Left cardiac atrium (tissue), 4 donors: ENCODE data around the gene NTM. TPM values are rescaled to one million over a fixed set of nuclear protein-coding genes. Genes with fewer than 3 reads are reported as not detected.

ENCODE experiments used
- ATAC-seq, 2 donors: fragments of 200-7000 bp; cut with Tn5 transposase; one replicate each; pipeline ENCODE4 v1.9.1; 2020; ENCODE audit warnings: mild to moderate bottlenecking in 2 of 2, moderate library complexity in 2 of 2
- DNase-seq: peaks from one replicate; pipeline ENCODE4 v3.0.0-alpha.2; 2020
- intact Hi-C, 2 donors: fragments of 100-400 bp; cut with DNase I; formaldehyde crosslinking; loops; one replicate each; pipeline versions ENCODE4 v1.14.1 to v1.15.1; 2022 to 2023
- total RNA-seq, 2 donors: library from RNA; stranded (reverse); fragmentation: NEBNext Ultra II Directional; extraction: Animal tissue kit (Norgen Biotek cat#: 25700); gene quantifications; one replicate each; pipeline ENCODE4 v1.2.1, GENCODE V29; 2021
- donor health status: DM: no; HTN: yes; CAD: no.
- donor health status: DM: no; HTN: yes; CAD: no; lungs with severe emphysema.
- donor health status: DM: yes; HTN: yes; CAD: no.
- donor health status: Dilated cardiomyopathy.

The NTM gene
- total RNA-seq, 2 donors from 2014 or later: 21.5 to 37.4 TPM

DNA sequence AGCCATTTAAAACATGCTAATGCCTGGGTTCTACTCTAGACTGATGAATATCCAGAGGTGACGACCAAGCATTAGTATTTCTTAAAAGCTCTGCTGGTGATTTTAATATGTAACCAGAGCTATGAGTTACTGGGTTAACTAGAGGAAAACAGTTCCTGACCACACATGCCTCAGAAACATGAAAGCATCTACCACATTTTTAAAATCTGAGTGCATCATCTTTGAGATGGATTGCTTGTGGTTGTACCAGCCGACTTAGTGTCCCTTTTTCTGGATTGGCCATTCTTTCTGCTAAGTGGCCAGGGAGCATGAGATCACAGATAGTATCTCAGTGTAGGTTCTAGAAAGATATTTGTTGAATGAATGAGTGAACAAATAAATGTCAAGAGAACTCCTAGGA, 152.4 kb downstream of the NTM start:
- DNase-seq (no peak), ATAC-seq (no peak)
- intact Hi-C loops: no loop called here

DNA sequence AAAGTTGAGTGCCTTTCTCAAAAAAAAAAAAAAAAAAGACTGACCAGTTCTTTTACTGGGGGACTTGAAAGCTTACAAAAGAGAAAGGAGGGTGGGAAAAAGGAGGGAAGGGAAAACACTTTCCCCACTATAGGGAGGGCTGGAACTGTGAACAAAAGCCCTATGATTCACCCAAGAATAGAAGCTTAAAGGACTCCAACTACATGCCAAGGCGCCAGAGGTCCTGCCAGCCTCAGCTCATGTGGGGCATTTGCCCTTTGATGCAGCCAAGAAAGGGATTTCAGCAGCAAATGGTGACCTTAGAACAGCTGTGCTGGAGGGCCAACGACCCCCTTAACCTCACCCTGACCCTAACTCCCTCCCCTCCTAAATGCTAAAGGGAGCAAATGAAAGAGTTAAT, 160.0 kb downstream of the NTM start:
- intact Hi-C loops: loop anchor here in 1 of 2 donors (10.0 kb wide), 1 partner anchor 144 kb away; no protein-coding TSS in a partner anchor

DNA sequence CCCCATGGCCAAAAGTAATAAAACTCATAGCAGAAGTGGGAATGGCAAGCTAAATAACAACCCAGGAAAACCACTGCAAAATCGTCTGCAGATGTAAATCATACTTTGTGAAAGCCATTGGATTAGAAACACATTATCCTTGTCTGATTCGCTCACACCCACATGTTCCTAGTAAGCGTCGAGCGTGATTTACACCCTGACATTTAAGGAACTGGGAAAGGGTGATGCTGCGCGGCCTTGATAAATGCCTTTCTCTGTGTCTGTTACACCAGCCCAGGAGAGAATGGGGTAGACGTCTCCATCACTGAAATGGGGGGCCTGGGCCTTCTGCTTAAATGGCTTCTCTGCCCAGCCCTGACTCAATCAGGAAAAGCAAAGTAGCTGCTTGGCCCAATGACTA, 162.7 kb downstream of the NTM start:
- DNase-seq: no peak
- intact Hi-C loops: loop anchor here in 1 of 2 donors (10.0 kb wide), 1 partner anchor 142 kb away; no protein-coding TSS in a partner anchor
- no peak for ATAC-seq

More for the DNA sequence above, 160.0 kb downstream of the NTM start:
- no peak for DNase-seq
- ATAC-seq: no peak

DNA sequence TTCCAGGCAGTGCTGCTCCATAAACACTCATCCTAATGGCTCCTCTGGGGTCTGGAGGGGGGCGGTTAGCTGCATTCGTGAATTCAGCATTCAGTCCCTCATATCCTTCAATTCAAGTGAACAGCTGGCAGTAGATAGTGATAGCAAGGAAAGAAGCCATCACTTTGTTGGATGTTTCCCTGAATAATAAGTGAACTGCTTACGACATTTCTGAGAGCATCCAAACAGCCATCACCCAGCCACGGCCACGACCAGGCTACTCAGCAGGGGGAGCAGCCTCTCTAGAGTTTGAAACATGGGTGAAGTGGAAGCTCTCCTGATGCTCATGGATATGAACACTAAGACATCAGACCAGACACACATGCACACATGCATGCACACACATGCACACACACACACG, 163.6 kb downstream of the NTM start:
- intact Hi-C loops: loop anchor here in 1 of 2 donors (10.0 kb wide), 1 partner anchor 141 kb away; no protein-coding TSS in a partner anchor
- ATAC-seq (no peak), DNase-seq (no peak)

DNA sequence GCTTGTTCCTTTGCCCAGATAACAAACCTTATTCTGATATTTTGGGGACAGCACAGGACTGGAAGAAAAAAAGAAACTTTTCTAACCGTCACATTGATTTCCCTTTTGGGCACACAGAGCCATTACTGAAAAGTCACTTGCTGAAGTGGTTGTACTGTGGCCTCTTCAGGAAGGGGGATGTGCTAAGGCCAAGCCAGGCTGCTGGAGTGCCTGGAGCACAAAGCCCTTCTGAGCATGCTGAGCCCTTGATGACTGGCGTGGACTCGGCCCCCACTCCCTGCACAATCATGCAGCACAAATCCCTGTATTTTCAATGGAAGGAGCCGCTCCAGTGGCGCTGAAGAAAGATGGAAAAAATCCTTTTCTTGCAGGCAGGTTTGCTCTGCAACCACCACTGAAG, 164.2 kb downstream of the NTM start:
- DNase-seq: no peak
- no peak for ATAC-seq
- intact Hi-C loops: loop anchor here in 1 of 2 donors (10.0 kb wide), 1 partner anchor 140 kb away; no protein-coding TSS in a partner anchor

DNA sequence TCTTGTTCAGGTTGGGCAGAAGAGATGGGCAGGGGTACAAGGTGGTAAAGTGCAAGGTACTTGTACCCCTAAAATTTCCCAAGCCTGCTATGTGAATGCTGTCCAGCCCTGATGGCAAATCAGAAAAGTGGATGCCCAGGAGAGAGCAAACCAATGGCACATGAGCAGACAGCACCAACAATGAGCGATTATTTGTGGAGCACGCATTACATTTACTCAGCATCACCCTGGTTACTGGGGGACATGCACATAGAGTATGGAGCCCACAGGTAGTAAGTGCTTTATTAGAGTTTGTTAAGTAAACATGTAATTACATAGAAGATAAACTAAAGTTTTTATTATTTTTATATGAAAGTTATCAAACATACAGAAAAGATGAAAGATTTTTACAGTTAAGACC, 165.7 kb downstream of the NTM start:
- intact Hi-C loops: loop anchor here in 1 of 2 donors (10.0 kb wide), 1 partner anchor 139 kb away; no protein-coding TSS in a partner anchor
- DNase-seq (no peak), ATAC-seq (no peak)

DNA sequence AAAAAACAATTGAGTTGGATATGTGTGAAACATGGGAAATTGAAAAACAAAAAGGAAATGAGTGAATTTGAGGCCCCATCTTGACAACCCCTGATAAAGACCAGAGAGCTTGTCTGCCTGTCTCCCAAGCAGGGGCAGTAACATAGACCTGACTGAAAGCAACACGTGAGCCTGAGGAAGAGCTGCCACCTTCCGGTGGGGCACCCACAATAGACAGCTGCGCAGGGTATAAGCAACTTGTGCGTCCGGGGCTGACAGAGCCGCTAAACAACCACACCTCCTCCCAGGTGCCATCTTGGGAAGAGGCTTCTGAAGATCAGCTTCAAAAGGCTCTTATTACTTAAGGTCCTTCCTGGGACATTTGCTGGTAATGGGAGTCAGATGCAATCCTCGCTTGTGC, 166.8 kb downstream of the NTM start:
- ATAC-seq (no peak), DNase-seq (no peak)
- intact Hi-C loops: loop anchor here in 1 of 2 donors (10.0 kb wide), 1 partner anchor 138 kb away; no protein-coding TSS in a partner anchor

DNA sequence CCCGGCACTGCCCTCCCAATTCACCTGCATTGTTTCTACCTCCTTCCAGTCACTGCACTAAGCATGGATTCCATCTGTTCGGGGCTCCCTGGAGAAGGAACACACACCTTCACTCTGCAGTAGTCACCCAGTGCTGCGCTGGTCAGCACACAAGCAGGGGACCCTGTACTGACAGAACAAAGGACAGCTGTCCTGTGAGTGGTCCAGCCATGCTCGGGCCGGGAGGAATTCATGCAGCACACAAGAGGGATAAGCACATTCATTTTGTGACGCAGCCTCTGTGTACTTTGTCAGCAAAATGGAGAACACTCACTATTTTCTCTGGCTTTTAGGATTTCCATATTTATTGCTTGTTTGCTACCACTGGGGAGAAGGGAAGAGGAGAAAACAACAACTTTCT, 167.3 kb downstream of the NTM start:
- intact Hi-C loops: loop anchor here in 1 of 2 donors (10.0 kb wide), 1 partner anchor 137 kb away; no protein-coding TSS in a partner anchor
- DNase-seq: no peak
- ATAC-seq: no peak

DNA sequence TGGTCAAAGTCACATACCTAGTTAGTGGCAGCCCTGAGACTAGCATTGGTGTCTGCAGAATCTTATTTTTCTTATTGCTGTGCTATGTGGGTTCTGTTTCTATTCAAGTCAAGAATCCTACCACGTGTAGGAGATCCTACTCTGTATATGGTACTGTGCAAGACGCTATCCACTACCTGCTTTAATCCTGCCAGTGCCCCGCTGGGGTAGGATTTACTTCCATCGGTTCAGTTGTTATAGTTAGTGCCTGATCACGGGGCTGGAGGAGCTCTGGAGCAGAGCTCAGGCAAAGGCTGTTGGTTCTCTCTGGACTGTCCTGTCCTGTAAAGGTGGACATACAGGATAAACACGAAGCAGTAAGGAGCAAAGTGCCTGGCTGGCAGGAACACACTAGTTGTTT, 167.9 kb downstream of the NTM start:
- DNase-seq: no peak
- no peak for ATAC-seq
- intact Hi-C loops: loop anchor here in 1 of 2 donors (10.0 kb wide), 1 partner anchor 136 kb away; no protein-coding TSS in a partner anchor

DNA sequence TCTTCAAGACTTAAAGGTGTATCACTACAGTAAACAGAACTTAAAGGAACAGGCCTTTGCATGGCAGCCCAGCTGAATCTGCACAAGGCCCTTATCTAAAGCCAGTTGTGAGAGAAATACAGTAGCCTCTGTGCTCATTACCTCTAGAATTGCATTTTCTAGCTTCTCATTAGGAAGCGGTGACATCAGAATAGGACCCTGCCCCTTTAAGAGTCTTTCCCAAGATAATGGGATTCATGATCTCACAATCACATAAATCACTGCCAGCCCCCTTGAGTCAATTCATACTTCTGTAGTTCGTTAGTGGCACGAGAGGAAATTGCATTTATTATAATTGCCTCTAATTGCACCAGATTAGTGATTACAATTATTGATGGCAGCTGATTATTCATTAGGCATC, 170.3 kb downstream of the NTM start:
- DNase-seq: no peak
- ATAC-seq: no peak
- intact Hi-C loops: no loop called here

DNA sequence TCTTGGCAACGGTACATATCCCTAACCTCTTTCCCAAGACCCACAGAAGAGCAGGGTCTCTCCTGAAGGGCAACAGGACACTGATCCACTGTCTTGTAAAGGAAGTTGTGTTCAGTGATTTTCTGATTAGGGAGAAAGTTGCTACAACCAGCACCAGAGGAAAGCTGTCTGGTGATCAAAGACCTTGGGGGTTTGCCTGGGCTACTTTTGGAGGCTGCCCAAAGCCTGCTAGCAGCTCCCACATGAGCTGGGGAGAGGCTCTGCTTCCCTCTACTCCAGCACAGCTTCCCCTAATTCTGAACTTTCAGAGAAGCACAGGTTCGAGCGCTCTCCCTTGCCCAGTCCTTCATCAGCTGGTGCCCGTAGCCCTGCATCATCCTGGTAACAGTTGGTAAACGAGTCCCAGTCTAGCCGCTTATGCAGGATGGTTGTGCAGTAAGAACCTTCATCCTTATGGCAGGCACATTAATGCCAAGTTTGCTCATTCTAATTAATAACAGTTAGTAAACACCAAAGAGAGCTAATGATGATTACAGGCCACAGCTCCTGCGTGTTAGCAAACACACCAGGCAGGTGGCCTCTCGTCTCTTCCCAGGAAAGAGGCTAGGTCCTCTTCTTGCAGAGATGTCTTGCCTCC, 173.1 kb downstream of the NTM start:
- DNase-seq: no peak
- intact Hi-C loops: no loop called here
- ATAC-seq: no peak

DNA sequence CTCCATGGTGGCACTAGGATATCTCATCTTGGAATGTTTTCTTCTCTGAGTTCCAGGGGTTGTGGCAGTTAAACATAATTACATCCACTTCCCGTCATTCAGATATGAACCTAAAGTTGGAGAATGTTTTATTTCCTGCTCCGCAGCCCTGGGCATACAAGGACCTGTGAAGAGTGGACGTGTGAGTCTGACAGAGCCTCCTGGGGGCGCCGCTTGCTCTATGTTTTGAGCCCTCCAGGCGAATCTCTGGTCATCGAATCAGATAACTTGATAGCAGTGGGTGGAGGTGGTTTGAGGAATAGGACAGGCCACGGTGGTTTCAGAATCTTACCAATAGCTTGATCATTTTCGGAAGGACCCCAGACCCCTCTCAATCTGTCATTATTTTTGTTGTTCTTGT, 174.2 kb downstream of the NTM start:
- ATAC-seq (no peak), DNase-seq (no peak)
- intact Hi-C loops: no loop called here

DNA sequence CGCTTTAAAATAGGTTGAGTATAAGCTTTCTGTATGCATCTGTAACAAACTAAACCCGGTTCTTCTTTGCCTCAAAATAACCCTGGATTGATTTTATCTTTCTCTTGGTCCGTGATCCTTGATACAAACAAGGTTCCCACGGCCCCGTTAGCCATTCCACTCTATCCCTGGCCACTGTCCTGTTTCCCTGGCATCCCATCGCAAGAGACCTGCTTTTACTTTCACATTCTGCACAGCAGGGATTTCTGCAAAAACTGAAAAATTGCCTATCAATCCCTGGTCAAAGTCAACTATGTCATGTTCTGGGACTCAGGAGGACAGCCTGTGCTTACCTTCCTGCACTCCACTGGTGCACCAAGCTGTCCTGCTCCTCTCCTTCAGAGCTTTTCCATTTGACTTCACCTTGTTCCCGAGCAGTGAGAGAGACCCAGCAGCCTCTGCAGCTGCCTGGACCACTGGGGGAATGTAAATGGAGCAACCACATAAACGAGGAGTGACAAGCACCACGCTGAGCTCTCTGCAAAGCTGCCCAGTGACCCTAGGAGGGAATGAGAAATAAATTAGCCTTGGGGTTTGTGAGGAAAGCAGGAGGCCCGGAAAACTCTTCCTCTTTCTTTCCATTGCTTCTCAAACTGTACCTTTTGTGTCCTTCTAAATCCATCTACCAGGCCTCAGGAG, 175.9 kb downstream of the NTM start:
- DNase-seq: no peak
- intact Hi-C loops: no loop called here
- no peak for ATAC-seq

DNA sequence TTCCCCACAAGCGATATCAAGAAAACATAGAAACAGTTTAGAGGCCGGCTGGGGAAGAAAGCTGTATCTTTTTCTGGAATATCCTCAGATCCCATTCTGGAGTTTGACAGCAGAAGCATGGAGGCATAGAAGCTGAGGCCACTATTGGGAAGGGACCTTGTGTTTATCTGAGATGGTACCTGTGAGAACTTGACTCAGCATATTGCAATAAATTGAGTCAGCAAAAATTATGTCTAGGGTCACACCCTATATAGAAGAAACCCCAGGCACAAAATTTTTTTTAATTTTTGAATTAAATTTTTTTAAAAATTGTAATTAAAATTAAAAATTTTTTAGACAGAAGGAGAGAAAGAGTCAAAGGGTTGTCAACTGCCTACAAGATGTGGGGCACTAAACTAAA, 178.7 kb downstream of the NTM start:
- no peak for ATAC-seq

DNA sequence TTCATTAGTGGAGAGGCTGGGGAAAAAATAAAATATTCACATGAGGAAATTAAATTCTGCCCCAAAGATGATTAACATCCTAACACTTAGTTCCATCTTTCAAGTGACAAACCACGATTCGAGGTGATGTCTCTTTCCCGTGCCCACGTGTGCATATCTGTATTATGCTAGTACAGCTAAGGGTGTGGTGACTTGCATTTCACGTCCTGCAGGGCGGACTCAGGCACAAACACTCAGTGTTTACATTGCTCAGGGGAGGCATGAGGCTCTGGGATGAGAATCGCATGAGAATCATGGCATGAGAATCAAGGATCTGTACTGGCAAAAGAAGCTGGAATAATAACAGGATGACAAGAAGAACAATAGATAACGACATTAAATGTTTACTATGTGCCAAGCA, 179.4 kb downstream of the NTM start:
- DNase-seq (no peak), ATAC-seq (no peak)
- intact Hi-C loops: no loop called here

More for the DNA sequence above, 178.7 kb downstream of the NTM start:
- intact Hi-C loops: no loop called here
- DNase-seq: no peak

DNA sequence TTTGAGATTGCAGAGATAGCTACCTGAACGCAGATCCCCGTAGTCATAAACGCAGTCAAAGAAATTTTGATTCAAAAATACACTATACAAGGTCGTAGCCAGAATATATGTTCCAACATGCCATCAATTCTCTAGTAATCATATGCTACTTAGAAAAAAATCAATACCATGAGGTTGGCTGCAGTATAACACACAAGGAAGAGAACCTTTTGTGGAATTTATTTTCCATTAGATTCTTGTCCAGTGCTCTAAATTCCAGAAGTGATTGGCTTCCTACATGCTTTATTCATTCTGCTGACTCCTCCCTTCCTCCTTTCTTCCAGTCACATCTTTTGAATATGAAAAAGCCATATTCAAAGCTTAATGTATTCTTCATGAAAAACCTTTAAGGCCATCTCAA, 189.9 kb downstream of the NTM start:
- DNase-seq (no peak), ATAC-seq (no peak)
- intact Hi-C loops: no loop called here

DNA sequence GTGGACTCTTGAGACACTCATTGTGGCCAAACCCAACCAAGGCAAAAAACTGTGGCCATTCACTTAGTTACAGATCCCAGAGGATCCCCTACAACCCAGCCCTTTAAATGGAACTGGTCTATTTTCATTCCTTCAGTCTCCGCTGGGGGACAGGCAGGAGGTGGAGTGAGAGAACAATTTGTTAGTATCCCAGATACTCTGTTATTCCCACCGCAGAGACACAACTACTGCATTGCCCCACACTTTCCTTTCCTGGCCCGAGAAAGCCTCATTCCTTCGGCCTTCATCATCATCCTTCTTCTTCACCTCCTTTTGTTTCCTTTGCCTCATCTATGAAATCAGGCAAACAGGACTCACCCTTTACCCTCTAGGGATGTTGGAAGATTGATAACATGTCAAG, 191.1 kb downstream of the NTM start:
- intact Hi-C loops: no loop called here
- no peak for DNase-seq
- no peak for ATAC-seq

DNA sequence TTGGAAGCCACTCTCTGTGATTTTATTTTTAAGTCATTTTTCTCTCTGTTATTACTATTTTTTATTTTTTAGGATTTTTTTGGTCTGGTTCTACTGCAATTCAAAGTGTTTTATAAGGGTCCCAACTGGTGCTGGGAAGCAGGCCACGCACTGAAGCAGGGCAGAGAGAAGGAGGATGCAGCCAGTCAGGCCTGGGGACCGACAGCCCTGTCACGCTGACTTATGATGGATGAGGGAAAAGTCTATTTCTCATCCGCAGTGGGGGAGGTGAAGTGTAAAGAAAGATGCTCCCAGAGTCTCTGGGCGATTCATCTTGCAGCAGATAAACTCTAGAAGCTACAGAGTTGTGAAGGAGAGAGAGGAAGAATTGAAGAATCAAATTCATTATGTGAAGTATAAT, 191.6 kb downstream of the NTM start:
- DNase-seq: no peak
- ATAC-seq: no peak
- intact Hi-C loops: no loop called here

DNA sequence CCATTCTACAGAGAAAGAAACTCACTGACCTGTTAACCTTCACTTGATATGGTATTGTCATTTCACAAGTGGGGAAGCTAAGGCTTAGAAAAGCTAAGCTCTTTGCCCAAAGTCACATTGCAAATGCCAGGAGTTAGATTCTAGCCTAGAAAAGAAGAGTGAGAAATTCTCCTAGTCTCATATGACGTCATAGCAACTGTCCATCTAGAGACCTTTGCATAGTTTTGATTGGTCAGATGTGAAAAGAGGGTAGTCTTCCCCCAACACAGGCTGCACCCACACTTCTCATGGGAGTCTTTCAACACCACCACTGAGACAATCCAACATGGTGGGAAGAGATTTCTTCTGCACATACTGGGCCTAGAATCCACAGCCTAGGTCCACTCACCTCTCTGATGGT, 197.9 kb downstream of the NTM start:
- DNase-seq (no peak), ATAC-seq (no peak)
- intact Hi-C loops: no loop called here

DNA sequence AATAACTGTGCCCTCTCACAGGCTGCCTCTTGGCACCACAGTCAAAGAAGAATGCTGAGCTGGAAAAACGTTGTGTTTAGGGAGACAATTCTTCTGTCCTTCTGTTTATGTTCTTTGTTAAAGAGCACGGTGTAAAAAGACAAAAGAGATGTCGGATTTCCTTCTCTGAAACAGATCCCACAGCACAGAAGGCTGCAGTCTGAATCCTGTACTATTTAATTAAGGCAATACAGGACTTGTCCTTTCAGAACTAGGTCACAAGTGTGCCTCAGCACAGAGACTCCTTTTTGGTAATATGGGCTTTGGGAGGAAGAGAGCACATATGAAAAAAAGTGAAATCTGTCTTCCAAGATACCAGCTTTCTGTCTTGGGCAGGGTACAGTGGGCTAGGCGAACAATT, 201.2 kb downstream of the NTM start:
- intact Hi-C loops: no loop called here
- DNase-seq (no peak), ATAC-seq (no peak)

DNA sequence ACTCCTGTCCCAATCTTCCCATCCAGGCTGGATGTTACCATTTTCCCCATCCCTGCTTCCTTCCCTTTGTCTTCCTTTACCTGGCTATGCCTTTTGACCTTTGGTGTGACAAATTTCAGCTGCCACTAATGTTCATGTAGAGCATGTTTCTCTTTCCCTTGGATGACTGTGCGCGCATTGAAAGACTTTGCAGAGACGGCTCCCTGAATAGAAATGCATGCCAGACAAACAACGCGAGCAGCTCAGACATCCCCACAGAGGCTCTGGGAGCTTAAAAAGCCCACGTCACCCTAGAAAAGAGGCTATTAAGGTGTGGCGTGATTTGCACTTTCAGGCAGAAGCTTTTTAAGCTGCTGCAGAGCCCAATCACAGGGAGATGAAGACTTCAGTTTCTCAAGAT, 202.0 kb downstream of the NTM start:
- no peak for DNase-seq
- ATAC-seq: no peak
- intact Hi-C loops: no loop called here
